Endothelial cell of umbilical vein (primary cell): ENCODE data around the gene KRT32. TPM values are rescaled to one million over a fixed set of nuclear protein-coding genes. Genes with fewer than 3 reads are reported as not detected.

Experiments
- BruUV-seq: library from RNA; stranded (reverse); fragments of 400-500 nt; replicated peaks from 2 replicates; lab custom pipeline; 2021; lab: Mats Ljungman, UMichigan
- CTCF ChIA-PET: fragments of 300-600, 350-600 bp; sonication (Branson Sonifier 250); formaldehyde crosslinking; loops from one replicate; lab custom pipeline; 2021; ENCODE audit warnings: antibody characterized with exemption, inconsistent platforms; lab: Charles Lee
- POLR2A ChIA-PET: fragments of 300-600, 350-600 bp; sonication (Branson Sonifier 250); formaldehyde crosslinking; loops from one replicate; lab custom pipeline; 2021; ENCODE audit warnings: antibody characterized with exemption, inconsistent platforms; lab: Charles Lee
- DNase-seq: peaks from one replicate; pipeline ENCODE4 v3.0.0-alpha.2; 2011; ENCODE audit warnings: low read depth, low spot score
- FAIRE-seq: peaks from 2 replicates; lab custom pipeline; 2011; peaks lifted over from hg19 to GRCh38; lab: Jason Lieb, UNC
- H2AFZ ChIP-seq: 2 replicates; pipeline ENCODE4 v1.6.0; 2012; ENCODE audit warnings: low read depth, low read length, control low read depth, inconsistent platforms
- H3K27ac ChIP-seq: 2 replicates; pipeline ENCODE4 v1.5.1; 2011; ENCODE audit warnings: low read depth, mild to moderate bottlenecking, control low read depth, low read length, moderate library complexity; ENCODE audit not compliant: insufficient read depth
- H3K27me3 ChIP-seq, 2 experiments: 2 replicates each; pipeline versions ENCODE4 v1.6.0 to v1.6.1; 2011; ENCODE audit warnings: low read length in 2 of 2, mixed read lengths in 1 of 2; ENCODE audit not compliant: control insufficient read depth in 2 of 2, insufficient read depth in 2 of 2
- H3K36me3 ChIP-seq, 2 experiments: 2 replicates in 1 of 2; 3 replicates in 1 of 2; pipeline ENCODE4 v1.5.1; 2011; ENCODE audit warnings: low read length in 2 of 2, mild to moderate bottlenecking in 1 of 2, moderate library complexity in 1 of 2; ENCODE audit not compliant: control insufficient read depth in 2 of 2, insufficient read depth in 2 of 2; ENCODE audit errors: extremely low read depth in 1 of 2
- H3K4me1 ChIP-seq: 3 replicates; pipeline ENCODE4 v1.5.1; 2011; ENCODE audit warnings: mild to moderate bottlenecking, low read length; ENCODE audit not compliant: control insufficient read depth, insufficient read depth; ENCODE audit errors: extremely low read depth
- H3K4me2 ChIP-seq: 2 replicates; pipeline ENCODE4 v1.6.1; 2011; ENCODE audit warnings: low read length, control low read depth, mixed read lengths; ENCODE audit not compliant: insufficient read depth
- H3K4me3 ChIP-seq, 3 experiments: fragments of 200-600 bp in 1 of 3; sonication (generic), shearing (Covaris generic) in 1 of 3; replicated peaks in 1 of 3; 2 replicates each; pipeline ENCODE4 v1.5.1; 2011 to 2016; ENCODE audit warnings: control low read depth in 3 of 3, low read length in 3 of 3, mild to moderate bottlenecking in 2 of 3, inconsistent platforms in 1 of 3, low read depth in 1 of 3, moderate library complexity in 1 of 3; ENCODE audit not compliant: insufficient read depth in 1 of 3
- H3K79me2 ChIP-seq: 2 replicates; pipeline ENCODE4 v1.6.0; 2012; ENCODE audit warnings: low read length, inconsistent platforms; ENCODE audit not compliant: control insufficient read depth, insufficient read depth
- H3K9ac ChIP-seq: replicated peaks from 2 replicates; pipeline ENCODE3; 2011; ENCODE audit warnings: low read length, control low read depth; ENCODE audit not compliant: insufficient read depth; ENCODE audit errors: extremely low read depth
- H3K9me1 ChIP-seq: replicated peaks from 3 replicates; pipeline ENCODE4 v1.6.0; 2011; ENCODE audit warnings: mild to moderate bottlenecking, low read length; ENCODE audit not compliant: control insufficient read depth, insufficient read depth; ENCODE audit errors: extremely low read depth
- H3K9me3 ChIP-seq: replicated peaks from 2 replicates; pipeline ENCODE4 v1.5.1; 2012; ENCODE audit warnings: low read length, inconsistent platforms; ENCODE audit not compliant: control insufficient read depth, insufficient read depth
- H4K20me1 ChIP-seq: replicated peaks from 2 replicates; pipeline ENCODE3; 2011; ENCODE audit warnings: mild to moderate bottlenecking, low read length; ENCODE audit not compliant: control insufficient read depth, insufficient read depth; ENCODE audit errors: extremely low read depth
- CTCF ChIP-seq, 2 donors: IDR thresholded peaks; 1 replicate in 1 of 2; 2 replicates in 1 of 2; pipeline ENCODE4 v1.5.1; 2011; ENCODE audit warnings: low read length in 2 of 2, mild to moderate bottlenecking in 2 of 2, moderate library complexity in 2 of 2, control low read depth in 1 of 2, inconsistent platforms in 1 of 2, low read depth in 1 of 2; ENCODE audit not compliant: insufficient read depth in 1 of 2; ENCODE audit errors: extremely low read depth in 1 of 2
- EZH2 ChIP-seq: IDR thresholded peaks from 2 replicates; pipeline ENCODE4 v1.6.1; 2012; ENCODE audit warnings: borderline replicate concordance, low read depth, mild to moderate bottlenecking, moderate library complexity, low read length, inconsistent platforms; ENCODE audit not compliant: severe bottlenecking
- FOS ChIP-seq: IDR thresholded peaks from 2 replicates; pipeline ENCODE4 v1.6.1; 2011; ENCODE audit warnings: mild to moderate bottlenecking, low read length, moderate library complexity, borderline replicate concordance; ENCODE audit not compliant: insufficient read depth
- GATA2 ChIP-seq: IDR thresholded peaks from 2 replicates; pipeline ENCODE4 v1.7.0; 2011; ENCODE audit warnings: low read depth, mild to moderate bottlenecking, moderate library complexity, mixed read lengths, low read length; ENCODE audit not compliant: insufficient read length, insufficient read depth
- JUN ChIP-seq: IDR thresholded peaks from 2 replicates; pipeline ENCODE4 v1.6.1; 2011; ENCODE audit warnings: borderline replicate concordance, low read depth; ENCODE audit not compliant: insufficient read length, insufficient read depth
- MAX ChIP-seq: IDR thresholded peaks from 2 replicates; pipeline ENCODE4 v1.6.1; 2011; ENCODE audit not compliant: insufficient read depth, insufficient read length
- MYC ChIP-seq: IDR thresholded peaks from one replicate; pipeline ENCODE4 v1.6.1; 2011; ENCODE audit warnings: mild to moderate bottlenecking, low read depth, low read length
- POLR2A ChIP-seq: IDR thresholded peaks from 2 replicates; pipeline ENCODE4 v1.6.1; 2012; ENCODE audit warnings: low read depth, mild to moderate bottlenecking, control low read depth, low read length
- POLR2AphosphoS5 ChIP-seq: IDR thresholded peaks from 2 replicates; pipeline ENCODE4 v1.6.1; 2012; ENCODE audit warnings: low read depth, mild to moderate bottlenecking, control low read depth, low read length, moderate library complexity; ENCODE audit not compliant: insufficient read depth
- dilution Hi-C: fragments of 300-500 bp; cut with MboI; formaldehyde crosslinking; loops from one replicate; pipeline ENCODE4 v1.15.0; 2019; ENCODE audit warnings: low sequenced_read_pairs; ENCODE audit not compliant: extremely low pct_ligation_motif_present
- intact Hi-C: fragments of 100-400 bp; cut with micrococcal nuclease; formaldehyde crosslinking; loops from one replicate; pipeline ENCODE4 v1.10.0; 2022
- polyA plus RNA-seq, 4 experiments: library from polyadenylated mRNA; depleted of rRNA in 3 of 4; stranded (reverse) in 3 of 4; unstranded in 1 of 4; fragments of >200 nt; gene quantifications; 2 replicates each; pipeline versions ENCODE4 v1.2.1 to v1.2.3, GENCODE V29; 2011 to 2012; ENCODE audit warnings: missing spikeins in 1 of 4
- total RNA-seq: library from RNA; stranded (reverse); gene quantifications from 2 replicates; pipeline ENCODE4 v1.2.3, GENCODE V29; 2021

KRT32 gene
- total and polyA plus RNA-seq, 2 donors (not counting 3 experiments of a cell fraction or from before 2014, with no cell fraction given) = not detected

DNA sequence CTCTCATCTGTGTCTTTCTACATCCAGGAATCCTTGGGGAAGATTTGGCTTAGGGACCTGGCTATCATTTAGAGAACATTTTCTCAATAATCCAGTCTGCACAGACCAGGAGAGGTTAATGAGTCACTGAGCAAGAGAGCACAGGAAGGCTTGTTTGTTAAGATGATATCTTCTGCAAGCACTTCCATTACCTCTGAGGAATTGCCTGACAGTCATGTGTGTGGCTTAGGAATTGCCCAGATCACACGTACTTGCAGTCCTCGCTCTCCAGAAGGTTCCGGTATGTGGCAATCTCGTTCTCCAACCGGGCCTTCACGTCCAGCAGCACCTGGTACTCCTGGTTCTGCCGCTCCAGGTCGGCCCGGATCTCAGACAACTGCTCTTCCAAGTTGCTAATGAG is 46.1 kb downstream of the KRT32 start:
- CTCF ChIA-PET = no interaction called here
- TF ChIP-seq EZH2 (no peak), MAX (no peak), GATA2 (no peak), FOS (no peak), JUN (no peak), MYC (no peak), POLR2A (no peak), POLR2AphosphoS5 (no peak), CTCF (IDR thresholded peaks at IDR 0.05; ENCODE audit: extremely low read depth in 1 of 2, insufficient read depth in 1 of 2, low read depth in 1 of 2, low read length in 2 of 2) (no peak)
- H2AFZ ChIP-seq = no peak overlapping the region

More for the DNA sequence above, 46.1 kb downstream of the KRT32 start:
- Histone ChIP-seq H3K27me3 (peaks cover 0 to 2% of the 10 kb centered on the region in 2 experiments), H3K4me3 (no peak overlapping the region), H3K9me3 (no peaks in the 10 kb centered on the region), H3K79me2 (no peaks in the 10 kb centered on the region), H4K20me1 (no peaks in the 10 kb centered on the region), H3K9ac (no peak overlapping the region), H3K4me1 (no peaks in the 10 kb centered on the region), H3K27ac (no peak overlapping the region), H3K9me1 (no peaks in the 10 kb centered on the region), H3K4me2 (no peak overlapping the region), H3K36me3 (no peaks in the 10 kb centered on the region)
- dilution Hi-C loops (no loop called here), intact Hi-C loops (loop anchor here (10.0 kb wide), 1 partner anchor 54 kb away; no protein-coding TSS in a partner anchor)
- FAIRE-seq (no peak), DNase-seq (no peak)
- POLR2A ChIA-PET = no interaction called here
- no TSS peak for BruUV-seq
